ENCODE measurements around the gene SALL2. TPM values are rescaled to one million over a fixed set of nuclear protein-coding genes. Genes with fewer than 3 reads are reported as not detected.

SALL2 gene
- total and polyA plus RNA-seq, 5 donors from 2014 or later = 0.73 to 2.8 (median 2.1) TPM

DNA sequence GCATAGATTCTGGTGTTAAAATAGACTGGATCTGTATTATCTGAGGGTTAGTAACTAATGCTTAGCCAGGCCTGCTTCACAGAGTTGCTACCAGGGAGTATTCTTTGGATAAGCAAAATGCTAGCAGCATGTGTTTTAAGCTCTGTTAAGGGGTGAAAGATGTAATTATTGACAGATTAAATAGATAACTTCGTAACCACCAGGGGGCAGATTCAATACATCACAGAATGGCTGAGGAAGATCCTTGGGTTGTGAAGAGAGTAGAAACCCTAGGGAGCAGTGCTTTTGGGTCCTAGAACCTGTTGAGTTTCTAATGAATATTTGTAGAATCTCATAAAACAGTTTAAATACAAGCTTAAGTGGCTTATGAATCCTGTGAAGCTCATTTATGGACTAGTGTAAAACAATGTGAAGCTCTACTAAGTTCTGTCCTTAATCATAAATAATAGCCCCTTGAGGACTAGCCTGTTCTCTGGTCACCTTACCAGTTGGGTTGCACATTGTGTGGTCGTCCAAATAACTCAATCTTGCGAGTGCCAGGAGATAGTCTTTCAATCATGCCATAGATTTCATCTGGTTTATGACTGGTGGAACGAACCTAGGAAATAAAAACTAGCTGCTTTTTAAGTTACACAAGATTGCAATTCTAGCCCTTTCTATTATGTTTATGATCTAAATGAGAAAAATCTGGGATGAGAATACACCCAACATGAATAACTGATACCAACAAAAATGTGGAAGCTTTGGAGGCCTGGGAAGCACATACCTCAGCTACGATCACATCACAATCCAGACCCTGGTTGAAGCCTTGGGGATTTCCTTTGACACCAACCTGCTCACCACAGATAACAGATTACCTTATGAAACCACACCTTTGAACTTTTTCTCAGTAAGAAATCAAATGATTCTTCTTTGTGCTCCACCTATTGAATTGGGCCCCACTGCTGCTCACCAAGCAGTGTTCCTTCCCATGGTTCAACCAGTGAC, 27.3 kb downstream of the SALL2 start:
- H3K27ac ChIP-seq (ENCODE audit: insufficient read depth, low read length, poor library complexity, severe bottlenecking) = peak overlapping the region; percentile 68
- Mint-ChIP-seq H3K27ac (peak overlapping the region in 2 of 3 donors; percentile 77 to 82), H3K27me3 (no peaks in the 10 kb centered on the region), H3K36me3 (peaks cover 47% of the 10 kb centered on the region), H3K4me1 (peaks cover 0 to 26% (median 17%) of the 10 kb centered on the region in 4 donors), H3K4me3 (peak overlapping the region in 1 of 4 donors; percentile 27), H3K9me3 (no peaks in the 10 kb centered on the region)
- peaks cover 86% of the 10 kb centered on the region for H3K36me3 ChIP-seq (ENCODE audit: control insufficient read depth, insufficient read depth, low read length)
- no peak overlapping the region for H3K4me3 ChIP-seq (ENCODE audit: low read depth, low read length)
- ATAC-seq (ENCODE audit: low read depth in 2 of 2) = peak; percentile 74 to 76
- H3K4me1 ChIP-seq (ENCODE audit: control insufficient read depth, insufficient read depth, low read length, poor library complexity, severe bottlenecking) = peaks cover 3% of the 10 kb centered on the region
- no peaks in the 10 kb centered on the region for H3K9me3 ChIP-seq (ENCODE audit: control insufficient read depth in 2 of 2, low read length in 2 of 2)
- DNase-seq = peak in 2 of 3 donors; percentile 61 to 75
- no peaks in the 10 kb centered on the region for H3K27me3 ChIP-seq (ENCODE audit: control insufficient read depth, insufficient read depth, low read length)

- H3K27me3 ChIP-seq (ENCODE audit: control insufficient read depth, insufficient read depth, low read length) = no peaks in the 10 kb centered on the region
- Mint-ChIP-seq H3K27ac (peak overlapping the region in 1 of 3 donors; percentile 46), H3K9me3 (no peaks in the 10 kb centered on the region), H3K4me1 (peaks cover 0 to 28% (median 16%) of the 10 kb centered on the region in 4 donors), H3K4me3 (no peak overlapping the region), H3K27me3 (no peaks in the 10 kb centered on the region), H3K36me3 (peaks cover 49% of the 10 kb centered on the region)
- H3K4me3 ChIP-seq (ENCODE audit: low read depth, low read length) = no peak overlapping the region
- ATAC-seq (ENCODE audit: low read depth in 2 of 2) (no peak), DNase-seq (no peak)
- H3K36me3 ChIP-seq (ENCODE audit: control insufficient read depth, insufficient read depth, low read length) = peaks cover 87% of the 10 kb centered on the region
- H3K4me1 ChIP-seq (ENCODE audit: control insufficient read depth, insufficient read depth, low read length, poor library complexity, severe bottlenecking) = peaks cover 3% of the 10 kb centered on the region
- no peak overlapping the region for H3K27ac ChIP-seq (ENCODE audit: insufficient read depth, low read length, poor library complexity, severe bottlenecking)
- no peaks in the 10 kb centered on the region for H3K9me3 ChIP-seq (ENCODE audit: control insufficient read depth in 2 of 2, low read length in 2 of 2)
These were observed 29.7 kb downstream of the SALL2 start for GRCh38 chr14:21496453-21496852.

DNA sequence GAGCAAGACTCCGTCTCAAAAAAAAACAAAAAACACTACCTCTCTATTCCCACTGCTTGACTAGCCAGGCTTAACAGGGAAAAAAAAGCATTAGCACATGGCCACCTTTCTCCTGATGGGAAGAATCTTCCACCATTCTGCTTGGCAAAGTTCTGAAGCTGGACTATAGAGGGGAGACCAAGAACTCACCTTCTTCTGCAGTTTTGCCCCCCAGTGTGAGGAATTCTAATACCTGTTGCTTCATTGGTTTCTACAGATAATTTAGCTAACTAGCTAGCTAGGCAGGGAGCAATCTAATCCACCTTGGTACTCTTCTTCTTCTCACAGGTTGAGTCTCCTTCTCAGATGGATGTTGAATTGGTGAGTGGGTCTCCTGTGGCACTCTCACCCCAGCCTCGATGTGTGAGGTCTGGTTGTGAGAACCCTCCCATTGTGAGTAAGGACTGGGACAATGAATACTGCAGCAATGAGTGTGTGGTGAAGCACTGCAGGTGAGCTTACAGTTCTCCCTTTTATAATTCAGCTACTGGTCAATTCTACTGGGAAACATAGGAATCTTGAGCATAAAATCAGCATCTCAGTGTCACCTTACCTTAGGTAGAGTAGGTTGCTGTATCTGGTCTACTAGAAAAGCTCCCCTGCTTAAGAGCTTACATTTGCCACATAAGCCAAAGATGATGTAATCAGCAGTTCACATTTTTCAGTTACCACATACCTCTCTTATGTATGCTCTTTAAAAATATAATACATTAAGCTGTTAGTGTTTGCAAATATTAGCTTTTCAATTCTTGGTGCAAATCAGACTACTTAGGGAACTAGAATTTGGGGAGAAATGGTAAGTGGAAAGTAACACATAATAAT, 31.0 kb downstream of the SALL2 start:
- Mint-ChIP-seq H3K36me3 (peaks cover 49% of the 10 kb centered on the region), H3K27me3 (no peaks in the 10 kb centered on the region), H3K9me3 (no peaks in the 10 kb centered on the region), H3K4me3 (no peak overlapping the region), H3K4me1 (peaks cover 0 to 21% (median 16%) of the 10 kb centered on the region in 4 donors), H3K27ac (peak overlapping the region in 2 of 3 donors; percentile 26 to 31)
- no peaks in the 10 kb centered on the region for H3K9me3 ChIP-seq (ENCODE audit: control insufficient read depth in 2 of 2, low read length in 2 of 2)
- ATAC-seq (ENCODE audit: low read depth in 2 of 2) (no peak), DNase-seq (no peak)
- H3K27ac ChIP-seq (ENCODE audit: insufficient read depth, low read length, poor library complexity, severe bottlenecking) = no peak overlapping the region
- no peak overlapping the region for H3K4me3 ChIP-seq (ENCODE audit: low read depth, low read length)
- H3K36me3 ChIP-seq (ENCODE audit: control insufficient read depth, insufficient read depth, low read length) = peaks cover 89% of the 10 kb centered on the region
- H3K27me3 ChIP-seq (ENCODE audit: control insufficient read depth, insufficient read depth, low read length) = no peaks in the 10 kb centered on the region
- H3K4me1 ChIP-seq (ENCODE audit: control insufficient read depth, insufficient read depth, low read length, poor library complexity, severe bottlenecking) = peaks cover 3% of the 10 kb centered on the region

DNA sequence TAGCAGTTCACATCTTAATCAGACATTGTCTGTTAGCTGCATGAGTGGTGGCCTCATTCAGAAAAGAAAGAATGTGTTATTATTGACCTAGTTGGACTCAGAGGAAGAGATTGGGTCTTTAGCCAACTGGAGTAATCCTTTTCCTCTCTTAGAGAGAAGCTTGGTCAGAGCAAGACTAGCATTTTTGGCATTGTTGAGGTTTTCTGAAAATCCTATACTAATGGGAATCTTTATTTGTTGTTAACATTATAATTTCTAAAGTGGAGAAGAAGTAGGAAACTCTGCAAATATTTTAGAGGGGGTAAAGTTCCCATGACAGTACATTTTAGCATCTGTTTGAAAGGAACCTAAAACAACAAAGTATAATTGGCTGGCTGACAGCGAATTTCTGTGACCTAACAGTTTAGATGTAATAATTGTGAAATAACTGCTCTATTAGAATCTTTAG, 39.5 kb downstream of the SALL2 start:
- Histone ChIP-seq H3K27me3 (ENCODE audit: control insufficient read depth, insufficient read depth, low read length) (no peaks in the 10 kb centered on the region), H3K4me3 (ENCODE audit: low read depth, low read length) (no peak overlapping the region), H3K27ac (ENCODE audit: insufficient read depth, low read length, poor library complexity, severe bottlenecking) (no peak overlapping the region), H3K9me3 (ENCODE audit: control insufficient read depth in 2 of 2, low read length in 2 of 2) (no peaks in the 10 kb centered on the region), H3K4me1 (ENCODE audit: control insufficient read depth, insufficient read depth, low read length, poor library complexity, severe bottlenecking) (no peaks in the 10 kb centered on the region), H3K36me3 (ENCODE audit: control insufficient read depth, insufficient read depth, low read length) (peaks cover 52% of the 10 kb centered on the region)
- peak overlapping the region in 1 of 3 donors; percentile 23 for H3K27ac Mint-ChIP-seq
- ATAC-seq (ENCODE audit: low read depth in 2 of 2) (no peak), DNase-seq (no peak)
- H3K27me3 Mint-ChIP-seq = no peaks in the 10 kb centered on the region
- peak overlapping the region in 1 of 4 donors; percentile 61 for H3K4me3 Mint-ChIP-seq
- H3K4me1 Mint-ChIP-seq = peaks cover 11 to 22% (median 18%) of the 10 kb centered on the region in 4 donors
- peaks cover 25% of the 10 kb centered on the region for H3K36me3 Mint-ChIP-seq
- H3K9me3 Mint-ChIP-seq = no peaks in the 10 kb centered on the region

DNA sequence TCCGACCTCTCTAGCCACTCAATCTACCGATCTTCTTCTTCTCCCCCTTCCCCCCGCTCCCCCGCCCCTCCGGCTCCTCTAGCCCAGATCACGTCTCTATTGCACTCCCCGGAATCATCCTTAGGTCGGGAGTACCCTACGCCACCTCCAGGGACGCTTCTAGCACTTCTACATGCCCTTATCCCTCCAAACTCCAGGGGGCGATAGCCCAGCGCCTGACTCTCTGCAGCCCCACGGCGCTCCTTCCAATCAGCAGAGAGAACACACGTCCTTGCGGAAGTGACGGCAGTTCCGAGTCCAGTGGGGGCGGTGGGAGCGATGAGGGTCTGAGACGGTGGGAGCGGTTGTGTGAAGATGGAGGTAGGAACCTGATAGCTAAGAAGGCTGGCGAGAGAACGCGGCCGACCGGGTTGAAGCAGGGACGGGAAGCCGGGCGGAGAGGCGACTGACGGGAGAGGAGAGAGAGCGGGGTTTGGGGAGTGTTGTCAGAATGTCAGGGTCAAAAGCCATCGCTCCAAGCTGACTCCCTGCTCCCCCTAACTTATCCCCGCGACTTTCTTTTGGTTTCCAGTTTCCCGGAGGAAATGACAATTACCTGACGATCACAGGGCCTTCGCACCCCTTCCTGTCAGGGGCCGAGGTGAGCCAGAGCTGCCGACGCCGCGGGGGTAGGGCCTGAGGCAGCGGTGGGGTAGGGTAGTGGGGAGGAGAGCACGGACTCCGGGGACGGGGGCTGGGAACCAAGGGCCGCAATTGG, 49.0 kb downstream of the SALL2 start, which contains the start of the genes RAB2B and TOX4:
RAB2B (minus strand) TSS at position 35 of the 757 bp plus-strand sequence. CDS start 87 bp downstream, outside the sequence.
TOX4 (plus strand) TSS at position 271 of the 757 bp plus-strand sequence; CDS start at position 355, 84 bp downstream.
- H3K4me1 ChIP-seq (ENCODE audit: control insufficient read depth, insufficient read depth, low read length, poor library complexity, severe bottlenecking) = peaks cover 27% of the 10 kb centered on the region
- Mint-ChIP-seq H3K27ac (peak within 1 kb of the TSS; percentile 98 to 99 (median 99)), H3K27me3 (no peaks in the 10 kb centered on the region), H3K4me3 (peak within 1 kb of the TSS; percentile 97 to 100 (median 100)), H3K4me1 (peaks cover 21 to 66% (median 45%) of the 10 kb centered on the region in 4 donors), H3K36me3 (peaks cover 28% of the 10 kb centered on the region), H3K9me3 (no peaks in the 10 kb centered on the region)
- peak; percentile 99 for ATAC-seq (ENCODE audit: low read depth in 2 of 2)
- no peaks in the 10 kb centered on the region for H3K9me3 ChIP-seq (ENCODE audit: control insufficient read depth in 2 of 2, low read length in 2 of 2)
- H3K36me3 ChIP-seq (ENCODE audit: control insufficient read depth, insufficient read depth, low read length) = peaks cover 21% of the 10 kb centered on the region
- H3K27me3 ChIP-seq (ENCODE audit: control insufficient read depth, insufficient read depth, low read length) = no peaks in the 10 kb centered on the region
- H3K27ac ChIP-seq (ENCODE audit: insufficient read depth, low read length, poor library complexity, severe bottlenecking) = peak within 1 kb of the TSS; percentile 92
- peak within 1 kb of the TSS; percentile 92 for H3K4me3 ChIP-seq (ENCODE audit: low read depth, low read length)
- peak; percentile 94 to 99 (median 98) for DNase-seq

DNA sequence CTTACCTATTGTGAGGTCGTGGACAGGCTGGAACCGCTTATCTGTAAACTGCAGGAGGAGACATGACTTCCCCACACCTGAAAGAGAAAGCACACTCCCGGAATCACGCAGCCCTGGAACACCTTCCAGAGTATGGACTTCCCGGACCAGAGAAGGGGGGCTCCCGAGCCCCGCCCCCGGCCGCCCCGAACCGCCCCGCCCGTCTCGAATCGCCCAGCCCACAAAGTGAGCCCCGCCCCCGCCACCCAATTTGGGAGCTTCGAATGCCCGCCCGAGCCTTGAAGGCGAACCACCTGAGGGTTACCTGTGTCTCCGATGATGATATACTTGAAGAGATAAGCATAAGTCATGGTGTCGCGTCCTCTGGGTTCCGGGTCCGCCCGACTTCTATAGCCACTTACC, 49.6 kb downstream of the SALL2 start:
- Mint-ChIP-seq H3K4me1 (peaks cover 15 to 60% (median 44%) of the 10 kb centered on the region in 4 donors), H3K36me3 (peaks cover 26% of the 10 kb centered on the region)

More for the DNA sequence above, 49.6 kb downstream of the SALL2 start:
- DNase-seq (peak in 1 of 3 donors; percentile 83), ATAC-seq (ENCODE audit: low read depth in 2 of 2) (no peak)
- Mint-ChIP-seq H3K4me3 (peak overlapping the region; percentile 97 to 100 (median 100)), H3K27me3 (no peaks in the 10 kb centered on the region), H3K9me3 (no peaks in the 10 kb centered on the region), H3K27ac (peak overlapping the region; percentile 98 to 99 (median 99))
- H3K27me3 ChIP-seq (ENCODE audit: control insufficient read depth, insufficient read depth, low read length) = no peaks in the 10 kb centered on the region
- H3K9me3 ChIP-seq (ENCODE audit: control insufficient read depth in 2 of 2, low read length in 2 of 2) = no peaks in the 10 kb centered on the region
- H3K4me3 ChIP-seq (ENCODE audit: low read depth, low read length) = peak overlapping the region; percentile 92
- peaks cover 21% of the 10 kb centered on the region for H3K36me3 ChIP-seq (ENCODE audit: control insufficient read depth, insufficient read depth, low read length)
- H3K27ac ChIP-seq (ENCODE audit: insufficient read depth, low read length, poor library complexity, severe bottlenecking) = peak overlapping the region; percentile 92
- peaks cover 27% of the 10 kb centered on the region for H3K4me1 ChIP-seq (ENCODE audit: control insufficient read depth, insufficient read depth, low read length, poor library complexity, severe bottlenecking)

All from CD4-positive, CD25-positive, alpha-beta regulatory T cell (primary cell).